Adrenal gland (tissue), 5 donors: ENCODE measurements around the gene PTRHD1.

ENCODE experiments used
- CTCF ChIP-seq, 6 experiments: fragments of 450-650 bp in 4 of 6; fragments of 200-600 bp in 2 of 6; sonication (generic) in 1 of 6; IDR thresholded peaks; 1 replicate in 5 of 6; 2 replicates in 1 of 6; pipeline versions ENCODE4 v1.5.1 to v1.8.0; 2016 to 2021; ENCODE audit warnings: antibody characterized with exemption in 6 of 6, mild to moderate bottlenecking in 2 of 6, moderate library complexity in 1 of 6
- POLR2A ChIP-seq, 2 donors: fragments of 450-650 bp; IDR thresholded peaks; one replicate each; pipeline ENCODE4 v1.6.1; 2017; ENCODE audit warnings: antibody characterized with exemption in 2 of 2, mild to moderate bottlenecking in 2 of 2, moderate library complexity in 1 of 2
- donor health status: DM: no; HTN: no; CAD: no.

GRCh38 chr2:24820175-24820513, 27.0 kb upstream of the PTRHD1 start:
- TF ChIP-seq POLR2A (IDR thresholded peaks at IDR 0.05) (no peak), CTCF (IDR thresholded peaks at IDR 0.05) (no peak)
